H9 (cell line): ENCODE data around the gene SAMD7. TPM values are rescaled to one million over a fixed set of nuclear protein-coding genes. Genes with fewer than 3 reads are reported as not detected.
A peak's percentile ranks its signal among the peaks of the same experiment; 100 is the strongest.

Experiments
- DNase-seq: peaks from one replicate; pipeline ENCODE4 v3.0.0-alpha.2; 2017
- H2AFZ ChIP-seq: one replicate; pipeline ENCODE4 v1.6.1; 2013; ENCODE audit warnings: mild to moderate bottlenecking, low read length, control low read depth, moderate library complexity
- H2AK5ac ChIP-seq: 2 replicates; pipeline ENCODE4 v1.6.1; 2013; ENCODE audit warnings: low read length, control low read depth, mixed read lengths; ENCODE audit not compliant: insufficient read length
- H2BK120ac ChIP-seq: one replicate; pipeline ENCODE4 v1.6.1; 2013; ENCODE audit warnings: low read depth, mild to moderate bottlenecking, low read length, control low read depth, inconsistent platforms; ENCODE audit not compliant: poor library complexity, severe bottlenecking
- H2BK12ac ChIP-seq: 2 replicates; pipeline ENCODE4 v1.6.1; 2013; ENCODE audit warnings: low read length, control low read depth, mixed read lengths, low read depth; ENCODE audit not compliant: insufficient read length
- H2BK15ac ChIP-seq: 2 replicates; pipeline ENCODE4 v1.6.1; 2013; ENCODE audit warnings: low read depth, low read length, control low read depth
- H2BK20ac ChIP-seq: one replicate; pipeline ENCODE4 v1.6.1; 2013; ENCODE audit warnings: low read depth, mild to moderate bottlenecking, low read length, control low read depth, inconsistent platforms; ENCODE audit not compliant: poor library complexity, severe bottlenecking
- H2BK5ac ChIP-seq: 2 replicates; pipeline ENCODE4 v1.6.1; 2013; ENCODE audit warnings: low read length, control low read depth, mixed read lengths; ENCODE audit not compliant: insufficient read length
- H3K14ac ChIP-seq: 2 replicates; pipeline ENCODE4 v1.6.1; 2013; ENCODE audit warnings: low read length, control low read depth; ENCODE audit not compliant: insufficient read depth
- H3K18ac ChIP-seq: 2 replicates; pipeline ENCODE4 v1.6.1; 2013; ENCODE audit warnings: low read depth, mild to moderate bottlenecking, mixed read lengths, low read length, control low read depth; ENCODE audit not compliant: insufficient read length
- H3K23ac ChIP-seq: 2 replicates; pipeline ENCODE4 v1.6.1; 2013; ENCODE audit warnings: low read length, control low read depth, mixed read lengths, low read depth; ENCODE audit not compliant: insufficient read length
- H3K23me2 ChIP-seq: 2 replicates; pipeline ENCODE4 v1.6.1; 2013; ENCODE audit warnings: low read depth, mild to moderate bottlenecking, mixed read lengths, low read length, control low read depth; ENCODE audit not compliant: insufficient read length, poor library complexity, severe bottlenecking
- H3K27ac ChIP-seq: 2 replicates; pipeline ENCODE4 v1.5.1; 2013; ENCODE audit warnings: low read length, control low read depth, mixed read lengths, low read depth; ENCODE audit not compliant: insufficient read length
- H3K27me3 ChIP-seq: 2 replicates; pipeline ENCODE4 v1.6.1; 2013; ENCODE audit warnings: low read length, control low read depth, inconsistent platforms; ENCODE audit not compliant: insufficient read depth
- H3K4ac ChIP-seq: 2 replicates; pipeline ENCODE4 v1.6.1; 2013; ENCODE audit warnings: low read depth, mild to moderate bottlenecking, control low read depth, inconsistent platforms, low read length, moderate library complexity
- H3K4me1 ChIP-seq: 2 replicates; pipeline ENCODE4 v1.6.1; 2013; ENCODE audit warnings: low read length, control low read depth, inconsistent platforms; ENCODE audit not compliant: insufficient read depth
- H3K4me2 ChIP-seq: 2 replicates; pipeline ENCODE4 v1.6.1; 2013; ENCODE audit warnings: low read length, control low read depth, mixed read lengths; ENCODE audit not compliant: insufficient read length, insufficient read depth
- H3K56ac ChIP-seq: 2 replicates; pipeline ENCODE4 v1.6.1; 2013; ENCODE audit warnings: low read depth, mild to moderate bottlenecking, mixed read lengths, low read length, control low read depth; ENCODE audit not compliant: insufficient read length
- H3K79me1 ChIP-seq: 2 replicates; pipeline ENCODE4 v1.6.1; 2013; ENCODE audit warnings: low read depth, mild to moderate bottlenecking, moderate library complexity, low read length, control low read depth, inconsistent platforms; ENCODE audit not compliant: insufficient read depth, poor library complexity, severe bottlenecking
- H3K79me2 ChIP-seq: 2 replicates; pipeline ENCODE4 v1.6.1; 2013; ENCODE audit warnings: low read length, control low read depth, inconsistent platforms; ENCODE audit not compliant: insufficient read depth
- H3K9ac ChIP-seq: 2 replicates; pipeline ENCODE4 v1.6.1; 2013; ENCODE audit warnings: low read length, control low read depth, mixed read lengths; ENCODE audit not compliant: insufficient read length; ENCODE audit errors: extremely low read depth
- H3K9me3 ChIP-seq: one replicate; pipeline ENCODE4 v1.6.1; 2013; ENCODE audit warnings: low read depth, low read length, inconsistent platforms; ENCODE audit not compliant: control insufficient read depth
- H3T11ph ChIP-seq: one replicate; pipeline ENCODE4 v1.6.1; 2013; ENCODE audit warnings: mild to moderate bottlenecking, low read length, control low read depth, inconsistent platforms
- H4K20me1 ChIP-seq: one replicate; pipeline ENCODE4 v1.6.1; 2013; ENCODE audit not compliant: control insufficient read depth, insufficient read length, insufficient read depth
- H4K5ac ChIP-seq: 2 replicates; pipeline ENCODE4 v1.6.1; 2013; ENCODE audit warnings: low read depth, mild to moderate bottlenecking, mixed read lengths, low read length, control low read depth; ENCODE audit not compliant: insufficient read length
- H4K8ac ChIP-seq: replicated peaks from 2 replicates; pipeline ENCODE4 v1.6.1; 2013; ENCODE audit warnings: low read length, control low read depth, mixed read lengths, low read depth; ENCODE audit not compliant: insufficient read length
- H4K91ac ChIP-seq: 2 replicates; pipeline ENCODE4 v1.6.1; 2013; ENCODE audit warnings: low read depth, mild to moderate bottlenecking, moderate library complexity, mixed read lengths, low read length, control low read depth; ENCODE audit not compliant: insufficient read length
- H3K27ac Mint-ChIP-seq, 3 experiments: 2 replicates in 2 of 3; 3 replicates in 1 of 3; pipeline ENCODE4 v1.8.0; 2020 to 2021; ENCODE audit warnings: mixed read lengths in 3 of 3, mild to moderate bottlenecking in 1 of 3, moderate library complexity in 1 of 3
- H3K27me3 Mint-ChIP-seq: 2 replicates; pipeline ENCODE4 v1.8.0; 2021; ENCODE audit warnings: low read depth, mild to moderate bottlenecking, moderate library complexity, mixed read lengths
- H3K36me3 Mint-ChIP-seq, 3 experiments: 2 replicates in 2 of 3; 3 replicates in 1 of 3; pipeline ENCODE4 v1.8.0; 2020 to 2021; ENCODE audit warnings: low read depth in 3 of 3, mixed read lengths in 3 of 3; ENCODE audit not compliant: insufficient read depth in 1 of 3
- H3K4me1 Mint-ChIP-seq, 2 experiments: 2 replicates each; pipeline ENCODE4 v1.8.0; 2020; ENCODE audit warnings: mixed read lengths in 2 of 2
- H3K4me3 Mint-ChIP-seq, 2 experiments: 2 replicates in 1 of 2; 3 replicates in 1 of 2; pipeline ENCODE4 v1.8.0; 2020 to 2021; ENCODE audit warnings: mild to moderate bottlenecking in 2 of 2, mixed read lengths in 2 of 2, moderate library complexity in 1 of 2
- H3K9me3 Mint-ChIP-seq, 2 experiments: 2 replicates in 1 of 2; 3 replicates in 1 of 2; pipeline ENCODE4 v1.8.0; 2020; ENCODE audit warnings: mild to moderate bottlenecking in 2 of 2, mixed read lengths in 2 of 2, moderate library complexity in 1 of 2
- CTCF ChIP-seq: fragments of 200-600 bp; sonication (generic); conservative IDR thresholded peaks from 3 replicates; pipeline ENCODE4 v1.8.0; 2021; ENCODE audit warnings: antibody characterized with exemption, mild to moderate bottlenecking
- WGBS: extraction: QIAGEN DNeasy Blood & Tissue Kit; methylation state at CpG from one replicate; pipeline ENCODE4 v1.1.7; 2013; ENCODE audit warnings: missing lambda C conversion rate, low lambda C conversion rate, mixed read lengths; ENCODE audit not compliant: insufficient read length; ENCODE audit errors: extremely low coverage; 5-methylcytosine and 5-hydroxymethylcytosine counted together
- total RNA-seq: library from RNA; stranded (reverse); gene quantifications from 2 replicates; pipeline ENCODE4 v1.2.1, GENCODE V29; 2021

The SAMD7 gene
- total RNA-seq, 1 experiment from 2014 or later: not detected

DNA sequence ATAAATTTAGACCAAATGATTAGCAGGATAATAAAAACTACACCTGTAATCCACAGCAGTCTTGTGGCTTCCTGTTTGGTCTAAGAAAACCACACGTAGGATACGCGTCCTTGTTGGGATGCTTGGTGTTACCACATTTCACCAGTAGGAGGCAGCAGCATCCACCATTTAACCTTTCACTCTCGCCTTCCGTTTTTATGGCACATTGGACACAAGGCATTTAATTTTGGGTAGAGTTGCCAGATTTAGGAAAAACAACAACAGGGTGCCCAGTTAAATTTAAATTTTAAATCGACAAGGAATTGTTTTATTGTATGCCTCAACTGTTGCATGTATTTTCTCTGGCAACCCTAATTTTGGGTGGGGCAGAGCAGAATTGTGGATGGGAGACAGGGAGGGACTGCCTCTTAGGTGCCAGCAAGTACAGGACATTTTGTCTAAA is 47.9 kb upstream of the SAMD7 start:
- Histone ChIP-seq H3K79me1 (no peaks in the 10 kb centered on the region), H3K9me3 (no peaks in the 10 kb centered on the region), H3K9ac (no peak overlapping the region), H3K79me2 (no peaks in the 10 kb centered on the region), H3K4me1 (peaks cover 3% of the 10 kb centered on the region; the same call in 1 of the 2 replicates), H3K23ac (no peak overlapping the region), H4K8ac (no peak overlapping the region), H3K56ac (no peak overlapping the region), H2BK120ac (no peak overlapping the region), H2BK12ac (no peak overlapping the region), H4K20me1 (no peaks in the 10 kb centered on the region), H3K27me3 (no peaks in the 10 kb centered on the region), H2BK5ac (no peak overlapping the region), H2BK20ac (no peak overlapping the region), H4K5ac (no peak overlapping the region), H3K18ac (no peak overlapping the region), H3K4ac (no peak overlapping the region), H2AK5ac (no peak overlapping the region), H3T11ph (no peak overlapping the region), H2BK15ac (no peak overlapping the region), H3K4me2 (no peak overlapping the region), H3K27ac (no peak overlapping the region), H3K23me2 (no peaks in the 10 kb centered on the region), H3K14ac (no peak overlapping the region), H4K91ac (no peak overlapping the region), H2AFZ (no peak overlapping the region)
- no CpG with 5 or more reads among the region's 6 CpGs for WGBS
- Mint-ChIP-seq H3K9me3 (no peaks in the 10 kb centered on the region; a peak in 1 of 5 replicates), H3K27me3 (no peaks in the 10 kb centered on the region), H3K27ac (no peak overlapping the region), H3K4me3 (no peak overlapping the region), H3K4me1 (peaks cover 7 to 8% of the 10 kb centered on the region in 2 experiments), H3K36me3 (no peaks in the 10 kb centered on the region)
- DNase-seq: peak; percentile 69
- TF ChIP-seq CTCF: peak; percentile 94
